ENCODE data around the gene TAS2R60. TPM values are rescaled to one million over a fixed set of nuclear protein-coding genes. Genes with fewer than 3 reads are reported as not detected.

Gene TAS2R60
- total RNA-seq, 1 experiment from 2014 or later: not detected

- H3K23me2 ChIP-seq (ENCODE audit: insufficient read length, low read depth, low read length, poor library complexity, severe bottlenecking): no peaks in the 10 kb centered on the region
- H3K9me3 ChIP-seq (ENCODE audit: control insufficient read depth, low read depth, low read length): no peaks in the 10 kb centered on the region
- H3K4me3 Mint-ChIP-seq: no peak overlapping the region
- H4K8ac ChIP-seq (replicated peaks; ENCODE audit: insufficient read length, low read depth, low read length): no peak overlapping the region
- H3T11ph ChIP-seq (ENCODE audit: low read length): no peak overlapping the region
- no peaks in the 10 kb centered on the region for H3K9me3 Mint-ChIP-seq
- no peak overlapping the region for H3K27ac ChIP-seq (ENCODE audit: insufficient read length, low read depth, low read length)
- H3K27me3 Mint-ChIP-seq (ENCODE audit: low read depth): peaks cover 2% of the 10 kb centered on the region; the same call in 1 of the 2 replicates
- no peak overlapping the region for H4K91ac ChIP-seq (ENCODE audit: insufficient read length, low read depth, low read length)
- no peak overlapping the region for H3K56ac ChIP-seq (ENCODE audit: insufficient read length, low read depth, low read length)
- H2BK15ac ChIP-seq (ENCODE audit: low read depth, low read length): no peak overlapping the region
- H4K5ac ChIP-seq (ENCODE audit: insufficient read length, low read depth, low read length): no peak overlapping the region
- no peak overlapping the region for H2BK20ac ChIP-seq (ENCODE audit: low read depth, low read length, poor library complexity, severe bottlenecking)
- no peak overlapping the region for H3K4me2 ChIP-seq (ENCODE audit: insufficient read depth, insufficient read length, low read length)
- no peak overlapping the region for H3K4ac ChIP-seq (ENCODE audit: low read depth, low read length)
- TF ChIP-seq, protein P1, sequence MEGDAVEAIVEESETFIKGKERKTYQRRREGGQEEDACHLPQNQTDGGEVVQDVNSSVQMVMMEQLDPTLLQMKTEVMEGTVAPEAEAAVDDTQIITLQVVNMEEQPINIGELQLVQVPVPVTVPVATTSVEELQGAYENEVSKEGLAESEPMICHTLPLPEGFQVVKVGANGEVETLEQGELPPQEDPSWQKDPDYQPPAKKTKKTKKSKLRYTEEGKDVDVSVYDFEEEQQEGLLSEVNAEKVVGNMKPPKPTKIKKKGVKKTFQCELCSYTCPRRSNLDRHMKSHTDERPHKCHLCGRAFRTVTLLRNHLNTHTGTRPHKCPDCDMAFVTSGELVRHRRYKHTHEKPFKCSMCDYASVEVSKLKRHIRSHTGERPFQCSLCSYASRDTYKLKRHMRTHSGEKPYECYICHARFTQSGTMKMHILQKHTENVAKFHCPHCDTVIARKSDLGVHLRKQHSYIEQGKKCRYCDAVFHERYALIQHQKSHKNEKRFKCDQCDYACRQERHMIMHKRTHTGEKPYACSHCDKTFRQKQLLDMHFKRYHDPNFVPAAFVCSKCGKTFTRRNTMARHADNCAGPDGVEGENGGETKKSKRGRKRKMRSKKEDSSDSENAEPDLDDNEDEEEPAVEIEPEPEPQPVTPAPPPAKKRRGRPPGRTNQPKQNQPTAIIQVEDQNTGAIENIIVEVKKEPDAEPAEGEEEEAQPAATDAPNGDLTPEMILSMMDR (conservative IDR thresholded peaks at IDR 0.05): no peak
- no peak overlapping the region for H3K18ac ChIP-seq (ENCODE audit: insufficient read length, low read depth, low read length)
- no peak overlapping the region for H2BK5ac ChIP-seq (ENCODE audit: insufficient read length, low read length)
- 0 out of 2 replicates have a peak, but pooled peaks cover 3% of the 10 kb centered on the region for H3K79me2 ChIP-seq (ENCODE audit: insufficient read depth, low read length)
- H3K4me1 Mint-ChIP-seq: peaks cover 3 to 9% of the 10 kb centered on the region in 2 experiments; a peak in 3 of 4 replicates
- no peak overlapping the region for H3K9ac ChIP-seq (ENCODE audit: extremely low read depth, insufficient read length, low read length)
- H3K27ac Mint-ChIP-seq: no peak overlapping the region
- H2BK120ac ChIP-seq (ENCODE audit: low read depth, low read length, poor library complexity, severe bottlenecking): no peak overlapping the region
- DNase-seq: no peak
- H3K14ac ChIP-seq (ENCODE audit: insufficient read depth, low read length): no peak overlapping the region
- no peak overlapping the region for H2AFZ ChIP-seq (ENCODE audit: low read length)
- H2AK5ac ChIP-seq (ENCODE audit: insufficient read length, low read length): no peak overlapping the region
- no peaks in the 10 kb centered on the region for H3K79me1 ChIP-seq (ENCODE audit: insufficient read depth, low read depth, low read length, poor library complexity, severe bottlenecking)
- peaks cover 65 to 90% (median 87%) of the 10 kb centered on the region in 3 experiments; a peak in 6 of 7 replicates for H3K36me3 Mint-ChIP-seq (ENCODE audit: insufficient read depth in 1 of 3, low read depth in 3 of 3)
- H4K20me1 ChIP-seq (ENCODE audit: control insufficient read depth, insufficient read depth, insufficient read length): no peaks in the 10 kb centered on the region
- no peak overlapping the region for H3K23ac ChIP-seq (ENCODE audit: insufficient read length, low read depth, low read length)
- no peaks in the 10 kb centered on the region for H3K27me3 ChIP-seq (ENCODE audit: insufficient read depth, low read length)
- no CpG with 5 or more reads among the region's 20 CpGs for WGBS (ENCODE audit: extremely low coverage, insufficient read length, low lambda C conversion rate)
- no peaks in the 10 kb centered on the region for H3K4me1 ChIP-seq (ENCODE audit: insufficient read depth, low read length)
- no peak overlapping the region for H2BK12ac ChIP-seq (ENCODE audit: insufficient read length, low read depth, low read length)
Measured at GRCh38 chr7:143399642-143400041, 43.6 kb upstream of the TAS2R60 start.
